GM19463 (cell line): Measurements from ENCODE around the gene UPP1.
"Not testable (repeated sequence)": the region's sequence is repeated elsewhere in the genome, so short reads cannot be mapped to it uniquely, and the experiment has no call there.

Source experiments
- ATAC-seq: cut with Tn5 transposase; IDR thresholded peaks from one replicate; pipeline ENCODE4 v1.9.1; 2021; ENCODE audit warnings: mild to moderate bottlenecking, moderate library complexity; ENCODE audit not compliant: unreplicated experiment

UPP1 gene

DNA sequence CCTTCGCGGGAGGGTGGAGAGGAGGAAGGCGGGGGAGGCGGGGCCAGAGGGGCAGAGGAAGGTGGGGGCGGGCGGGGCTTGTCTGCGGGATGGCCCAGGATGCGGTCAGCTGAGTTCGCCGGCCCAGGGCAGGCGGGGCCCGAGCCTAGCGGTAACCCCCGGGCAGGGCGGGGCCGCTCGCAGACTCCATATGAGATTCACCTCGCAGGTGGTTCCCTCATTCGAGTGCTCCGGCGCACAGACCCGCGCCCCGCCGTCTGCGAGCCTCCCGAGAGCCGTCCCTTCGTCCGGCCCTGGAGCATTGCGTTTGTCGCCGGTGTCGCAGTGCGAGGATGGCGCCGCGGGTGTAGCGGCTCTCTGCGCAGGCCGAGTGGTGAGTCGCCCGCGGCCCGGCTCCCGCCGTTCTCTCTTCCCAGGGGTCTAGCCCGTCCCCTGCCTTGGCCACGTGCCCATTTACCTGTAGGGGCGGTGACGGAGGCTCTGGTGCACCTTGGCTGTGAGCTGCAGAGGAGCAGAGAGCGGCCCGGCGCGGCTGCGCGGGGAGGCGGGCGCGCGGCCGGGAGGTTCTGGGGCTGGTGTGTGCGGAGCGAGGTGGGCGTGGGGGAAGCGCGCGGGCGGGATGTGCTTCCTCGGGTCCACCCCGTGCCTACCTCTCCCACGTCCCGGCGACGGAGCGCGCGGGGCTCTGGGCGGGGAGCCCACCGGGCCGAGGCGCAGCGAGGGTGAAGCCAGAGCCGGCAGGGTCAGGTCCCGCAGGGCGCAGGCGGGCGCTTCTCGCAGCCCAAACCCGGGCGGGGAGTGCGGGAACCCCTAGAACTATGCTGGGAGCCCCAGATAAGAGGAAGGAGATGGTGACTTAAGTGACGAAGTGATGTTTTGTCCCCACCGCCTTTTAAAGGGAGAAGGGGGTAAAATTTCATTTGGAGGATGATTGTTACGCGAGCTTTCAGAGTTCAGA, at the start of gene UPP1:
UPP1 (plus strand) TSS at position 220 of the 958 bp plus-strand sequence. CDS start 5,519 bp downstream, outside the sequence.
- ATAC-seq: peak; percentile 48

DNA sequence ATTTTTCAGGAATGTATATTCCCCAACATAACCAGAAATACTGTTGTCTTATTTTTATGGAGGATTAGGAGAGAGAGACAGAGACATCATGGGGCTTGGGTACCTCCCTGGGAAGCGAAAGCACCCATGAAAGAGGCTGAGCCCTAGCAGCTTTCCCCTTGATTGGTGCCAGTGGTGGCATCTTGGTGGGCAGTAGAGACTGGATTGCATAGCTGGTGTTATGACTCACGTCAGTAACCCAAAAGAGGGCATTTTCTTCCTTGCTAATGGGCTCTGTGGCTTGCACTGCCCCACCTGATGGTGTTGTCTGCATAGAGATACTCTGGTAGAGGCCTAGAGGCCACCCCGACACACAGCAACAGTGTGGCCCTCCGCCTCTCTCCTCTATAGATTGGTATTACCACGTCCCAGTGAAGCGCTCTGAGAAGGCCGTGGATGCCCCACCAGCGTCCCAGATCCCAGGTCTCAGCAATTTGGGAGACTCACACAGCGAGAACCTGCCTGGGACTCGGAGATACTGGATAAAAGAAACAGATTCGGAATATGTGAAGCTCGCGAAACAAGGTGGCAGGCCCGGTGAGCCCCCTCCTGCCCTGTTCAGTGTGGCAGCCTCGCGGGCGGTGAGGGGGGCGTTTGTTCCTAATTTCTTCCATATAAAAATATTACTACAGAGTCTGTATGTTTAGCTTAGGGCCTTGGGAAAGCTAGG, 48.0 kb upstream of the UPP1 start:
- ATAC-seq: no peak

DNA sequence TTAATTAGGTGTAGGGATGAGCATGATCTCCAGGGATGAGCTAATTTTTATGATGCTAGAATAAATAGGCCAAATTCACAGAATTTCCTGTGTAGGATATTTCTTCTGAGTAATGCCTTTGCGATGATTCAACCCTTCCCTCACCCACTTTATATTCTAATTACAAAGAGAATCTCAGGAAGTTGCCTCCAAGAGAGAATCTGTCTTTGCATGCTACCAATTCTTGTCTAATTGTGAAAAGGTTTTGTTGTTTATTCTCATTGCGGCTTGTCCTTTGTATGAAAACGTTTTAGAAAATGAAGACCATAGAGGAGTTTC, 47.5 kb upstream of the UPP1 start:
- ATAC-seq: no peak

DNA sequence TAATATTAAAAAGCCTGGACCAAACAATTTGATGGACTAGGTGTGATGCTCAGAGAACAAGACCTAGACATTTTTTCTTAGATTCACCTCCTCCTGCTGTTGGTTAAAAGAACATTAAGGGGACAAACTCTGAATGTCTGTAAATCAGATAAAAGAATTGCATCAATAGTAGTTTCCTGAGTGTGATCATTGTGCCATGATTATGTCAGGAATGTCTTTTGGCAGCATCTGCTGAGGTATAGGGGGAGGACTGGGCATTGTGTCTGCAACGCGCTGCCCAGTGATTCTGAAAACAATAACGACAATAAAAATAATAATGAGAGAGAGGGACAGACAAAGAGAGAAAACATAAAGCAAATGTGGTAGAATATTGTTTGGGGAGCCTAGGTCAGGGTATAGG, 46.8 kb upstream of the UPP1 start:
- ATAC-seq: no peak

DNA sequence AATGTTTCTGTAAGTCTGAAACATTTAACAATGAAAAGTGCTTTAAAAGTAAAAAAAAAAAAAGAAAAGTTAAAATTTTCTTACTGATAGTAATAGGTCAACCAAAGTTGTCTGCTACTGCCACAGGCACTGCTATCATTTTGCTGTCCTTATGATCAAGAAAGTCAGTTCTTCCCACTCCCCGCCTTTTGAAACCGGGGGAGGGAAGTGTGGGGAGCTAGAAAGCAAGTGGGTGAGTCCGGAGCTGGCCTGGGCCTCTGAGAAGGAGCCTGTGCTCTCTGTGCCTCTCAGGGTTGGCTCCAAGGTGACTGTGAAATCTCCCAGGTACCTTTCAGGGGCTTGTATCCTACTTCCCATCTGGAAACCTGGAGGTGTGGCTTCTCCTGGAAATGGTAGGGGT, 46.4 kb upstream of the UPP1 start:
- ATAC-seq: no peak

DNA sequence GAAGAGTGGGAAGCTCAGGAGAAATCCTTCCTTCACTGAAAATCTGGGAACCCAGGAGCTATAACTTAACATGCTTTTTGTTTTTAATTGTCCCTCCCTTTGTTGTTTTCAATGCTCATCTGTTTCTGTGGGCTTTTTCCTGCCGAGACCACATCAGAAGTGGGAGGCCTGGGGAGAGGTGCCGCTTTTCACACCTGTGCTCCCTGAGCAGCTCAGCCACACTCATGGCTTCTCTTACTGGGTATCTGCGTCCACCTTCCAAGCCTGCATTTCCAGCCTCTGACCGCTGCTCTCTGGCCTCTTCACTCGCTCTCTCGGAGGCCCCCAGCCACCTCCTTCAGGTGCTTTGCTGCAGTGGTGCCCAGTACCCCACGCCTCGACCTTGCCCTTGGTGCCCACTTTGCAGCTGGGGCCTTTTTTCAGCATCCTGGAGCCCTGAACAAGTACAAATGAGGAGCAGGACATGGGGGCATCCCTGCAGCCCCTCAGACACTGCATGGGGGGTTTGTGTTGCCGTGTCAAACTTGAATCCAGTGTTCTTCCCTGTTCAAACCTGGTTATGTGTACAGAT, 43.8 kb upstream of the UPP1 start:
- no peak for ATAC-seq

DNA sequence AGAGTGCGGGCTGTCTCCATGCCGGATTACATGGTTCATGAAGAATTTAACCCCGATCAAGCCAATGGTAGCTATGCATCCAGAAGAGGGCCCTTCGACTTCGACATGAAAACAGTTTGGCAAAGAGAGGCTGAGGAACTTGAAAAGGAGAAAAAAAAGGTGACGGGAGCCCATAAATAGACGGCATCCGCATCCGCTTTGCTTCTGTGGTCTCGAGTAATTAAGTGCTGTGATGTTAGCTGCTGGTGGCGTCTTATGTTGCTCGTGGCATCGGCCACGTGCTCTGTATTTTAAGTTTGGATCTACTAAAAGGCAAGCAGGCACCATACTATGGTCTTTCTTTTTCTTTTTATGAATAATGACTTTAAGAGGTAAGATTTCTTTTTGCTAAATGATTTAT, 42.6 kb upstream of the UPP1 start:
- ATAC-seq: no peak

DNA sequence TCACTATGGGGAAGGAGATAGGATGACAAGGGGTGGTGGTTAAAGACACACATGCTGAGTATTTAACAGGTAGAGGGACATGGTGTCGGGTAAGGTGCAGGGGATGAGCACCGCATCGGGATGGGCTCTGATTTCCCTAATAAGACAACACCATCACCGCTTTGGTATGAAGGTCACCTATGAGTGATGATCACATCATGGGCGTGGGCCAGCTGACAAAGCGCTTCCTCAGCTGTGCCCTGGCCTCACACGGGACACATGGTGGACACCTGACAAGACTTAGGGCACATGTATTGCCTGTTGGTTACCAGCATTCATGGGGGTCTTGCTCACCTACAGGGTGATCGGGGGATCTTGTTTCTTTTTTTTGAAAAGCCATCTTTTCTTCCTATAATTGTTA, 41.0 kb upstream of the UPP1 start:
- ATAC-seq: no peak

DNA sequence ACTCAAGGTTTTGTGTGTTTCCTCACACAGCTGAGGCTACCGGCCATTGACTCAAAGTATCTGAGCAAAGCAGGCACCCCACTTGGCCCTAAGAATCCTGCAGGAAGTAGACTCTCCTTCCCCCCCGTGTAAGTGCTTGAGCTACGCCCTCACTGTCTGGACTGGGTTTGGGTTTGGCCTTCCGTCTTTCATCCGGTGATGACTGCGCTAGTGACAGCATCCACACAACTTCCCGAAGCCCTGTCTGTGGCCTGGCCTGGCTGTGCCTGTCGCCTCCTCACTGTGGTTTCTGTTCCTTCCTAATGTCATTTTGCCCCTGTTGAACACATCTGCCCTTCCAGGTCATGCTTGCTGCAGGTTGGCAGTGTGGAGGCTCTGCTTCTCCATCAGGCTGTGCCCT, 39.2 kb upstream of the UPP1 start:
- ATAC-seq: no peak

DNA sequence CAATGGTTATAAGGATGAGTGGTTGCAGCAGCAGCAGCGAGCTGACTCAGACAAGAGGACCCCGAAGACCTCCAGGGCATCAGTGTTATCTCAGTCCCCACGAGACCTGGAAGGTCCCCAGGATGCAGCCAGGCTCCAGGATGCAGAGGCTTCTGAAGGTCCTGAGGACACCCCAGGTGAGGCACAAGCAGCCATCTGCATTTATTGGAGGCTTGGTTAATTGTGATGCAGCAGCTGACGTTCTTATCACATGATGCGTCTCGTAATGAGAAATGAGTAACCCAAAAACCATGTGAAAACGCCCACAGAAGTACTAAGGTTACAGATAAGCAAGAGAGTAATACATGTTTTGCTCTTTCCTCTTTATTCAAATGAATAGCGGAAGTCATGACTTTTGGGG, 36.3 kb upstream of the UPP1 start:
- ATAC-seq: peak; percentile 80

DNA sequence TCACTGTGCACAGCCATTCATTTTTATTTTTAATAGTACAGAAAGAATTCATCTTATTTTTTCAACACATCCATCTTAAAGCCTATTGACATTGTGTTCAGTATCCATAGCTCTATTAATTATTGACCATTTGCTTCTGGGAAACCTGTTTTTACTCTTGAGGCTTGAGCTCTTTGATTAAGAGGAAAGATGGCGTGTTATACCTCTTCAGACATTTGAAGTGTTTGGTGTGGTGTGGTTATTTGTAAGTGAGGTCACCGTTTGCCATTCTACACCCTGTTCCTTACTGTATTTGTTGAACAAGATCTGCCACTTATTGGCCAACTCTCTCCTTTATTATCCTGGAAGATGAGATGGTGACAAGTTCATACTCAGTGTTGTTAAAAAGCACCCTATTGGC, 35.3 kb upstream of the UPP1 start:
- no peak for ATAC-seq

DNA sequence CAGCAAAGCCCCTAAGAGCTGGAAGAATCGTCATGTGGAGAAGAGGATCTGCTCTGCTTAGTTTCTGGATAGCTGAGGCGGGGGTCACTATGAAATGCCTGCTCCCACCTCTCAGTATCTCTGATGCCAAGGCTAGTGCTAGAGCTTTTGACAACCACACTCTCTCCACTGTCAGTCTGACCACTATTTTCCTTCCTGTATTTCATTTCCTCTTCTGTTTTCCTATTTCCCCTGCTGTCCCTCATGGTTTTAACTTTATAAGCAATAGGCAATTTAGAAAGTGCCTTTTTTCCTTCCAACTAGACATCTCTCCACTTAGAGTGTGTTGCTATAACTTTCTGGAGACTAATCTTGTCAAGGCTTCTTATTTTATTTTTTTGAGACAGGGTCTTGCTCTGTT, 30.1 kb upstream of the UPP1 start:
- no peak for ATAC-seq

DNA sequence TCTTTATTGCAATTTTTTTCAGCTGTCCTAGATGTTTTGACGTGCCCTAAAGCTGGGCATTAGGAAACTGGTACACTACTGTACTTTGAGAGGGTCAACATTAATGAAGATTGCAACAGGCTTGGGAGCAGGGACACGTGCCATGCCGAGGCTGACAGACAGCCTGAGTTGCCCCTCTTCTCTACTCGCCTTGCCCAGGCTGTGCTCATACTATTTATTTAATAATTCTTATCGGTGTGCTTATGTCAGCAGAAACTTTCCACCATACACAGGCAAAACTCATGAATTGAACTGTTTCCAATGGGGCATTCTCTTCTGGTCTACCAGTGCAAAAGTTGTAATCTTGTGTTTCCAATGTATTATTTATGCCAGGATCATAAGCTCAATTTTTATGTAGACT, 29.4 kb upstream of the UPP1 start:
- no peak for ATAC-seq

DNA sequence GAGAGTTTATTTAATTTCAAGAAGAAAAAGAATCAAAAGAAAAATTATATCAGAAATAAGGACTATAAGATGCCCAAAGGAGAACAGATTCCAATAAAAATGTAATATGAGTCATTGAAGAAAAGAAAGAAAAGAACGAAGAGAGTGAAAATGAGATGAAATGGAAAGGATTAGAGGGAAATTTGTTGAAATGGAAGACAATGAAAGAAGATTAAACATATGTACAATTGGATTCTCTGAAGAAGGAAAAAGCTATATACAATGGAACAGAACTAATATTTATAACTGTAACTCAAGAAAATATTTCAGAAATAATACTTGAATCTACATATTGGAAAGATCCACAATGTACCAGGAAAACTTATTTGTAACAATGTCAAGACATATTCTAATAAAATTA, 25.1 kb upstream of the UPP1 start:
- no peak for ATAC-seq

DNA sequence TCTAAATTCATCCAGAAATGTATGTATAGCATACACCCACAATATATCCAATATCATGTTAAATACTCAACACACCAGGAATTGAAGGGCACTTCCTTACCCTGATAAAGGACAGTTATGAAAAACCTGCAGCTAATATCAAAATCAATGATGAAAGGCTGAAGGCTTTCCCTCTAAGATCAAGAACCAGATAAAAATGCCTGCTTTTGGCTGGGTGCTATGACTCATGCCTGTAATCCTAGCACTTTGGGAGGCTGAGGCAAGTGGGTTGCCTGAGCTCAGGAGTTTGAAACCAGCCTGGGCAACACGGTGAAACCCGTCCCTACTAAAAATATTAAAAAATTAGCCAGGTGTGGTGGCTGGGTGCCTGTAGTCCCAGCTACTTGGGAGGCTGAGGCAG, 21.6 kb upstream of the UPP1 start:
- ATAC-seq: no peak

DNA sequence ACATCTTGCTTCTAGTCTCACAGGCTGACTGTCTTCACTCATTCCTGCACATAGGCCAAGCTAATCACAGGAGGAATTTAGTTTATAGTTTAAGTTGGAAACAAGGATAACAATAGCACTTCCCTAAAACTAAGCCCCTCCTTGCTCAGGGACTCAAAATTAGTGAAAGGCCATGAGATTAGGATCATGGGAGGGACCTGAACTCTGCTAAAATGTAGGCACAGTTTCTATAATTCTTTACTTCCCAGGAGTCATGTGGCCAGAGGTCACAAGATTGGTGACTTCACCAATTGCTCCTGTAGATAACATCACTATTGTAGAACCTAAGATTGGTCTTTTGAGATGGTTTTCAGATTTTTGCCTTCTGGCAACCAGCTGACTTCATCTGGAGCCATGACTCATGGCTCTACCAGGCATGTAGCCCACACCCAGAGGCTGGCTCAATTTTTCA, 14.8 kb upstream of the UPP1 start:
- ATAC-seq: no peak

DNA sequence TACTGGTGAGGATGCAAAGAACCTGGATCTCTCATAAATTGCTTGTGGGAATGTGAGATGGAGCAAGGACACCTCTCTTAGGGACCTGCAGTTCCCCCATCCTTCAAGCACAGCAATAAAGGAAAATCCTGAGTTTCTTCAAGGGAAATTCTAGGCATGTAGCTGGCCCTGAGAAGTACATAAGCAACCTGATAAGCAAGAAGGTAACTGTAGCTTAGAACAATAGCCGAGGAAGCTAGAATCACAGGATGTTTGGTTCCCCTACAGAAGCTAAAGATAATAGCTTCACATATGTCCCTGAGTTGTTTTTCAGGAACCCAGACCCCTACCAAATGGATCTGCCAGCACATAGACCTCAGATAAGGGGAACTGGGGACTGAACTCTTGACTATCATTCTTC, 11.6 kb upstream of the UPP1 start:
- no peak for ATAC-seq

DNA sequence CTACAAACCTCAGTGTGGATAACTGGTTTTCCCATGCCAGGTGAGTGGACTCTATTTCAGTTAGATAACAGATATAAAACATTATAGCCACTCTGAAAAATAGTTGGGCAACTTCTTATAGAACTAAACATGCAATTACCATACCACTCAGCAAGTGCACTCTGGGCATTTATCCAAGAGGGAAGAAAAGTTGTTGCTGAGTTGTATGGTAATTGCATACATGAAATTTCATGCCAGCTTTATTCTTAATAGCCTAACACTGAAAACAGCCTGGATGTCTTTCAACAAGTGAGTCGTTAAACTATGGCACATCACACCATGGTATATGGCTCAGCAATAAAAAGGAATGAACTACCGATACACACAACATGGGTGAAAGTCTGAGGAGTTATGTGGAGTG, 10.6 kb upstream of the UPP1 start:
- ATAC-seq: no peak

DNA sequence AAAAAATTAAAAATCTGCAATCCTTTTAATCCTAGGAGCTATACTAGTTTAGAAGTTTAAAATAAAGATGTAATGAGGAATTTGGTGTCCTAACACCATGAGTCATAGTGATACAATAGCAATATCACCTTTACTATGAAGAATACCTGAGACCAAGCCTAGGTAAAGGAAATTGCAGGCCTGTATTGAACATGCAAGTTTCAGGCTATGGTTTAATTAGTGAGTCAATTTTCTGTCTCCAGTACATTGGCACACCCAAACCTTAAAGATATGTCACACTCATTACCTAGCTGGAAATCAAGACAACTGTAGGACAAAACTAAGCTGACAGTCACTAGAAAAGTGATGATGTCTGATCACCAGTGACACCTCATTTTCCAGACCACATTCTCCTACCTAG, 6.7 kb upstream of the UPP1 start:
- not testable (repeated sequence) for ATAC-seq

DNA sequence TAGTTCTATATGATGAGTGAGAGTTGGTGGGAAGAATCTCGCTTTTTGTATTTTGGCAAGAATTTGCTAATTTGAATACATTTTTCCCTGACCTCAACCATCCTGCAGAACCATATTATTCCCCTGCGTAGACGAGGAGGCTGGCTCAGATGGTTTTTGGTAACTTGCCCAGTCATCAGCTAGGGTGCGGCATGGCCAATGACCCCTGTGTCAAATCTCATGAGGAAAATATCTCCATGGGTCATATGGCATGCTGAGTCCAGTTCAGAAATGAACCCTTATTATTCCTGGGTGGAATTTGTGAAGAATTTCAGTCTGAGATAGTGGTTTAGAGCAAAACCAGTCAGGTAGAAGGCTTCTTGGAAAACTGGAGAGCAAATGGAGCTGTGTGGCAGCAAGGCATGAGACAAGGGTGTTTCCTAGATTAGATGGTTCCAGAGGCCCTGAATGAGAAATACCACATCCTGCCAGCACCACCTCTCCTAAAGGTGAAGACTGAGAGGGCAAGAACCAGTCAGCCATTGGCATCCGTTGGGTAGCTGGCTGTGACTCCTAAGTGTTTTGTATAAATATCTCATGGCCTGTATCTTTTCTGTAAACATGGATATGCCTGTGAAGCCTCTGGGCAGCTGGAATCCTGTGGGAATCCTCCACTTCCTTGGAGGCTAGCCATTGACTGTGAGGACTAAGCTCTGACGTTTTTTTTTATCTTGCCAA, 5.8 kb upstream of the UPP1 start:
- ATAC-seq: no peak

DNA sequence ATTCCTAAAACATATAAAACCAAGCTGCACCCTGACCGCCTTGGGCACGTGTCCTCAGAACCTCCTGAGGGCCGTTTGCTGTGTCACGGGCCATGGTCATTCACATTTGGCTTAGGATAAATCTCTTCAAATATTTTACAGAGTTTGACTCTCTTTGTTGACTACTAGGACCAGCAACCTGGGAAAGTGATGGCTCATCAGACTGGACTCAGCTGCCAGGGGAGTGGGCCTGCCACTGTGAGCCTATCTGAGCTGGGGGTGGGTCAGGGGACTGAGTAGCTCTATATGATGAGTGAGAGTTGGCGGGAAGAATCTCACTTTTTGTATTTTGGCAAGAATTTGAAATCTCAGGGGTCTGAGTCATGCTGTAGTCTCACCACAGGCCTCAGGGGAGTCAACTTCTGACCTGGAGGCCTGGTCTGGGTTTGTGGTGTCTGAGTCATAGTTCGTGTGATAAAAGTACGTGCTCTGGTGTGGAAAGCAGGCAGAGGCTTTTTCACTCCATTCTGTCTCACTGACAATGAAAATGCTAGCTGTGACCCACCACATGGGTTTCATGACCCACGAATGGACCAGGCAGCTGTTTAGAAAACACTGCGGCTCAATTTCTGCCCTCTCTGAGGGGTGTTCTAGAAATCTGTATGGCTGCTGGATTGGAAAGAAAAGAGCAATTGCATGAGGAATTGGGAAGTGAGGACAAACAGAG, 4.2 kb upstream of the UPP1 start:
- ATAC-seq: peak; percentile 46
